Stimulated activated CD4-positive, alpha-beta T cell treated with anti-CD3 and anti-CD28 coated beads, Interleukin-1b, Interleukin-23, amount 100 ng/mL, for 4 hours (primary cell): ENCODE data around the gene SSTR3.

Experiments used
- DNase-seq, 2 donors: peaks; one replicate each; pipeline ENCODE4 v3.0.0-alpha.2; 2020; ENCODE audit warnings: low read depth in 2 of 2

Gene SSTR3

DNA sequence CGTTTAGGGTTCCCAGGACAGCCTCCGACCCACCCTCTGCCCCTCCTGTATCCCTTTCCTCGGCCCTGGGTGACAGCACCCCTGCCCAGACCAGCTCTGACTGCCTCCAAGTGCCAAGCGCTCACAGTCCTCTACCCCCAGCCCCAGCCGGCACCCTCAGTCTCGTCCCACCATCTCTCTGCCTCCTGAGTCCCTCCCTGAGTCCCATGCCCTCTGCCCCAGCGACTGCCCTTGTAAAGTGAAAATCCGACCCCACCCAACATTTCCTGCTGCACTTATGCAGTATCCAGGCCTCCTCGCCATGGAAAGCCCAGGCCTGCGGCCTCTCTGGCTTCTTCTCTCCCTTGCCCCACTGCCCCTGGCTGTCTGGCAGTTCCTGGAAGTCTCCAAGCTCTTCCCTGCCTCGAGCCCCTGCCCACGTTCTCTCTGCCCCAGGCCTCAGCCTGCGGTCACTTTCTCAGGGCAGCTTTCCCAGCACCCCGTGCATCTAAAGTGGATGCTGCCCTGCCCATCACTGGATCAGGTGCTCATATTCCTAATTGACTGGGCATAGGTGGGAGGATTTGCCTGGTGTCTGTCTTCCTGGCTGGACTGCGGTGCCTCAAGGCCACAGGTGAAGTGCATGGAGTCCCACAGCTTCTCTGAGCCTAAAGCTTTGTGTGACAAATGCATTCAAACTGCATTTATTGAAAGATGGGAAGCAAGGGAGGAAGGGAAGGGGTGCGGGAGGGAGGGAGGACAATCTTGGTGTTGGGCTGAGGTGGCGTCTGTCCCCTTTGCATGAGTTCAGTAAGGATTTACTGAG is 44.9 kb downstream of the SSTR3 start:
- DNase-seq, result no peak

DNA sequence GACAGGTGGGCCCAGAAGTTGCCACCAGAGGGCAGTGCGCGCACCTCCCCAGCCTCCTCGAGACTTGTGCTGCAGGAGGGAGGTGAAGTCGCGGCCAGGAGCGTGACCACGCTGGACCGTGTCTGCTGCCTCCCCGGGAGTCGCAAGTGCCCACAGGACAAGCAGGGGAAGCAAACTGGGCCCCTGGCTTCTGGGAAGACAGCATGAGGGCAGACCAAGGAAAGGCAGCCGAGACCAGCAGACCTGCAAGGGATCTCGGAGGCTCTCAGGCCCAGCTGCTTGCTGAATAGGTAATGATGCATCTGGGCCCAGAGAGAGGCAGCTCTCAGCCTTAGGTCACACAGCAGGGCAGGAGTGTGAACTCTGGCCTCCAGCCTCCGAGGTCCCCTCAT is 45.6 kb downstream of the SSTR3 start:
- peak; percentile 79 to 82 for DNase-seq

DNA sequence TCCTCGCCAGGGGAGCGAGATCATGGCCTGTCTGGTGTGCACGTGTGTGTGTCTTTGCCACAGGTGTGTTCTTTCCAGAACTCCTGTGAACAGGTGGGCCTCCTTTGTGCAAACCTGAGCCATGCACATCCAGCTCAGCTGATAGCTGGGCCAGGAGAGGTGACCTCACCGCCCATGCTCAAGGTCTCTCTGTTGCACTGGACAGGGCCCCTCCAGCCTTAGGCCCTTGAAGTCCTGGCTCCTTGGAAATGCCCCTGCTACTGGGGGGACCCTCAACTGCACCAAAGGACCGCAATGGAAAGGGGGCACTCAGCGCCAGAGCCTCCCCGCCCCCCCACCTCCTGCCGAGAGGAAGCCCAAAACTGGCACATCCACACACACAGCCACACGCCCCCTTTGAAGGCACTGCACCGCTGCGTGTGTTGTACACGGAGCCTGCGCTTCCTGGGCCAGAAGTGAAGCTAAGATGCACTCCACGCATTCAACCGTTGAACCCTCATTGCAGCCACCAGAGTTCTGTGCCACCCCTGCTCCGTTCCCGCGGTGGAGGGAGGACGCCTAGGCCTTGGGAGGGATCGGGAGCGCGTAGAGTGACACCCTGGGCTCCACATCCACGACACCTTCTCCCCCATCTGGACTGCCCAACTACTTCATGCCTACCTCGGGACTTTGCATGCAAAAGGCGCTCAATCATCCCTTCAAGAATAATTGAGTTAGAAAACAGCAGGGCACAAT is 46.2 kb downstream of the SSTR3 start:
- DNase-seq, result no peak

DNA sequence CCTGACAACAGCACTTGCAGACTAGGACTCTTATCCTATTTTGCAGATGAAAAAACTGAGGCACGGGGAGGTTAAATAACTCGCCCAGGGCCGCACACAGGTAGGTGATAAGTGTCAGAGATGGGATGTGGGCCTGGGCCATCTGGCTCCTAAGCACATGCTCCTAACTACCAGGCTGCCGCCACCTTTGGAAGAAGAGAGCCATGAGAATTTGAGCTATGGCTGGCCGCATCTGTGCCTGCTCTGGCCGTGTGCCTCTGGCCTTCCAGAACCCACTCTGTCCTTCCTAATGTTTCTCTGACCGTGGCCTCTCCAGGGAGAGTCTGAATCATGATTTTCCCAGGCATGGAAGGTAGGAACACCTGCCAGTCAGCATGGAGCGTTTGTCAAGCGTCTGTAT is 47.2 kb downstream of the SSTR3 start:
- no peak for DNase-seq

DNA sequence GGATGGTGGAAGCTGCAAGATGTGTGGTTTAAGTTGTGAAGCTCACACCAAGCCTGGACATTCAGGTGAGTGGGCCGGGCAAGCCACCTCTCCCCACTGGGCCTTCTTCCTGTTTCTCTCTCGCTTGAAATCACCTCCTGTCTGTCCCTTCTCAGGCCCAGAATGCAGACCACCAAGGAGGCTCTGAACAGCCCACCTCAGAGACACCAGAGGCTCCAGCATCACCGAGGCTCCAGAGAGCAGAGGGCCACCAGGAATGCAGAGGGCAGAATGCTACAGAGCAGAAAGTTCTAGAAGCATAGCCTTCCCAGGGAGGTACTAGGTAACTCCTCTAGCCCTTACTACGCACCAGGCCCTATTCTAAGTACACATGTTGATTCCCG is 47.8 kb downstream of the SSTR3 start:
- DNase-seq, result no peak

DNA sequence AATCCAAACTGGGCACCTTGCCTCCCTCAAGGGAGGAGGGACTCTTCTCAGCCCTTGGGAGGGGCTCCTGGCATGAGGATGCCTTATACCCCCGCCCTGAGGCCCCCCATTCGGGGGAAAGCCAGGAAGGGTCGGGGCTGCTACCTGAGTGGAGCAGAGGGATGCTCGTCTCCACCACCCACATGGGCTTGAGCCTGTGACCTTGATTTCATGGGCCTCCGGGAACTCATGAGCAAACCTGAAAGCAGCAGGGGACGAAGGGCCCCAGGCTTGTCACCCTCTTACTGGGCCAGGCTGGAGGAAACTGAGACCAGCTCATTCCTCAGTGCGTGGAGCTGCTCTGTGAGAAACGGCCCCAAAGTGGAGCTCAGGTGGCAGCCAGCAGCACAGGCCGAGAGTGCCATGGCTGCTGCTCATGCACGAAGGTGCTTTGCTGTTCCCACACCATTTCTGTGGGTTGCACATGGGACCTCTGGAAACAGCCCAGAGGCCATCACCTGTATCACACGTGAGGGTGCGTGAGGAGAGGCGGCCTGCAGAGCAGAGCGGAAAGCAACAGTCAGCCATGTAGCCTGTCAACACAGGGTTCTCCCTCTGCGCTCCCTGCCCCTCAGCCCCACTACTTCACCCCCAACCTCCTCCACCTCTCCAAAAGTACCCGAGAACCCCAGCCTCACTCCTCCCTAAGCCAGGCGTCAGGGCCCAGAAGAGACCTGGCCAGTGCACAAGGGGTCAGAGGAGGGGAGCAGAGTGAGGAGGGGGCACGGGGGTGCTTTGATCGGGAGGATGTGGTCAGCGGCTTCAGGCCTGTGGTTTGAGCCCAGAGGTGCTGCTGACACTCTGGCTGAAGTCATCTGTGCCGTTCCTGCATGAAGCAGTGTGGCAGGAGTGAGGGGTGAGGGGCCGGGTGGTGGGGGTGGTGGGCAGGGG is 48.4 kb downstream of the SSTR3 start:
- peak in 1 of 2 donors; percentile 41 for DNase-seq

DNA sequence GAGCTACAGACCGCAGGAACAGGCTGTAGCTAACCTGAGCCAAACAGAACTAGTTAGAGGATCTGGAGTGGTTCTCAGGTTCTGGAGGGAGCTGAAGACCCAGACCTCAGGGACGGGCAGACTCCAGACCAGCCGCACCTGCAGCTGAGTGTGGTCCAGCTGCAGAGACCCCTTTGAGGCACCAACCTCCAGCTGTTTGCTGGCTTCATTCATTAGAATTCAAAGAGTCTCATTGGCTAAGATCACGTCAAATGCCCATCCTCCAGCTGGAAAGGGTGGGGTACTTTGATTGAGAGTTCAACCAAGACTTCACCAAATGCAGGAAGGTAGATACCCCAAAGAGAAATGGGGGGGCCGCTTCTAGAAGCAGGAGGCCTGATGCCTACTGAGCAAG is 49.2 kb downstream of the SSTR3 start:
- DNase-seq, result no peak

DNA sequence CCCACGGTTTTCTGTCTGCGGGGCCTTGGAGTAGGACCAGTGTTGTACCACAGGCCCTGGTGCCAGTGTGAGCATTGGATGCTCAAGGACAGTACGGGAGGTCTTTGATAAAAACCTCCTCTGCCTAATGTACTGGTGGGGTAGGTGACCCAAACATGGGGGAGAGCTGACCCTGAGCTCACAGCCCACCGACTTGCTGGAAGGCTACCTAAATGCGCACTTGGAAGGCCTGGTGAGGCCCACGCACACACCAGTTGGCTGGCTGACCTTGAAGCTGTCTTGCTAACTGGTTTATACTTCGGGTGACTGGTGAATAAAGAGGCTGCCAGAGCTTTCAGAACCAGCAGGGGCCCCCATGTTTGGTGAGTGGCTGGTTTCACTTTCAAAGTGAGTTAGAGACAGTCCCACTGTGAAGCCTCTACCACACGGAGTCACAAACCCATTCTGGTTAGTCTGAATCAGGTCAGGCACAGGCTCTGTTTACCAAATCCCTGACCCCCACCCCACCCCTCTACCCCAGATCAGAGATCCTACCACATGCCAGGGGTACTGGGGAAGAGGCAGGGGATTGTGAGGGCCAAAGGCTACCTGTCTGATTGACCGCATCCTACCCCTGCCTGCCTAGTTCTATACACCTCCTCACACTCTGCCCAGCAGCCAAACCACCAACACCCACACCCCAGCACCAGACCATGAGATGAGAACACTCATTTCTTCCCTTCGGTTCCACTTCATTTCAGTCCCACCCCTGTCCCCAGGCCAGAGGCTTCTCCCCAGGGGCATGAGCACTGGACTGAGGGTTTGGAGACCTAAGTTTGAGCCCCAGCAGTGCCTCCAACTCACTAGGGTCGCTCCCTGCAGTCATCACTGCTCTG is 49.8 kb downstream of the SSTR3 start:
- peak; percentile 48 to 53 for DNase-seq

DNA sequence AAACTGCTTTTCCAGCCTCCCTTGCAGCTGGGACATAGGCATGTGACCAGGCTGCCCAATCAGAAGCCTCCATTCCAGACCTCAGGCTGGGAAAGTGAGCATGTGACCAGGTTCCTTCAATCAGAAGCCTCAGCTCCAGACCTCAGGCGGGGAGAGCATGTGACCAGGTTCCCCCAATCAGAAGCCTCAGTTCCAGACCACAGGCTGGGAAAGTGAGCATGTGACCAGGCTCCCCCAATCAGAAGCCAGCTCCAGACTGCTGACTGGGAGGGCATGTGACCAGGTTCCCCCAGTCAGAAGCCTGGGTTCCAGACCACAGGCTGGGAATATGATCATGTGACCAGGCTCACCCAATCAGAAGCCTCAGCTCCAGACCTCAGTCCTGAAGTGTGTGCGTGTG is 50.8 kb downstream of the SSTR3 start:
- DNase-seq, result no peak

DNA sequence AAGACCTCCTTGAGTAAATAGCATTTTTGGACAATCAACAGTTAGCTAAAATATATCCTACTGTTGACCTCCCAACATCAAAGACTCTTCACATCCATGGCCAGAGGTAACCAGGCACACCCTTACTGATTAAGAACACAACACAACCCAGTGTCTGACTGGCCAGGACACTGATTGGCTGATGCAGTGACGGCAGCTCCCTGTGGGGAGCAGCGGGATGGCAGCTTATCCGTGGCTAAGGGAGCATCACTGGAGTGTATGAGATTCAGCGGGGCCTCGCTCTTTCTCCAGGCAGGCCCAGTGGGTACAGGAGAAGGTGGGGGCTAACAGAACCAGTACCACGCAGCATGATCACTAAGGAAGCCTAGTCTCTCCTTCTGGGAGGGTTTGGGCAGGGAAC is 52.2 kb downstream of the SSTR3 start:
- DNase-seq, result no peak

DNA sequence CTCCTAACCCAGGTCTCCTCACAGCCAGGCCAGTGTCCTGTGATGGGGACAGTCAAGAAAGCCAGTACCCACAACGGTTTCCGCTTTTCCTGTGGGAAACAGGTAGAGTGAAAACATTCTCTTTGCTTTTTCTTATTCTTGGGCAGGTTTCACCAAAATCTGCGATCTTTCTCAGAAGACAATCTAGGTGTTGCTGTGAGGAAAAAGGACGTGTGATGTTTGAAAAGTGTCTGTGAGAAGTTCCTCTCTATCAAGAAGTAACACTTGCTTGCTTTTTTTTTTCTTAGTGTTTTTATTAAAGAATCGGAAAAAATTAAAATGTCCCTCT is 53.4 kb downstream of the SSTR3 start:
- no peak for DNase-seq

DNA sequence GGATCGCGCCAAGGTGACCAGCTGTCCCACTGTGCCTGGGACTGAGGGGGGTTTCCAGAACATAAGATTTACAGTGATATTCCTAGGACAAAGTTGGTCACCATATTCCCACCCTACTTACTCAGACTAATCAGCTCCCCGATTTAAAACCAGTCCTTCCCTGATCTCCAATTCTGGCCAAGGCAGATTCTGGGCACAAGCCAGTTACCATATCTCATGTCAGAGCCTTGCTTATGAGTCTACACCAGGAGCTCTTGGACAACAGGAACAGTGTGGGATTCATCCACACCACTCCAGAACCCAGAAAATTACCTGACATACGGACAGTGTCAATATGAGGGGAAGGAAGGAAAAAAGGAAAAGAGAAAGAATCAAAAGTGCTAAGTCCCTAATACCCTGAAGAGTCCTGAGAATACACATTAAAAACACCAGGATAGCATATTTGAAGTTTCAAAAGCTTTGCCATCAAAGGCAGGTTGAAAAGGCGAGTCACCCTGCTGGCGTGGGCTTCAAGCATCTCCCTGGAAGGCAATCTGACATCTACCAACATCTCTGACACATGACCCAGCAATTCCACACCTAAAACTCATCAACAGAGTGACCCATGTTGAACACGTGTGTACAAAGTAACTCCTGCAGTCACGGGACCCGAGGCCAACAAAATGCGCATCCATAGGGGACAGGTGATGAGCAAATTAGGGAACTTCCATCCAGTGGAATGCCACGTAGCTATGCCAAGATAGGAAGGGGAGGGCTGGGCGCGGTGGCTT is 54.6 kb downstream of the SSTR3 start:
- DNase-seq, result no peak

DNA sequence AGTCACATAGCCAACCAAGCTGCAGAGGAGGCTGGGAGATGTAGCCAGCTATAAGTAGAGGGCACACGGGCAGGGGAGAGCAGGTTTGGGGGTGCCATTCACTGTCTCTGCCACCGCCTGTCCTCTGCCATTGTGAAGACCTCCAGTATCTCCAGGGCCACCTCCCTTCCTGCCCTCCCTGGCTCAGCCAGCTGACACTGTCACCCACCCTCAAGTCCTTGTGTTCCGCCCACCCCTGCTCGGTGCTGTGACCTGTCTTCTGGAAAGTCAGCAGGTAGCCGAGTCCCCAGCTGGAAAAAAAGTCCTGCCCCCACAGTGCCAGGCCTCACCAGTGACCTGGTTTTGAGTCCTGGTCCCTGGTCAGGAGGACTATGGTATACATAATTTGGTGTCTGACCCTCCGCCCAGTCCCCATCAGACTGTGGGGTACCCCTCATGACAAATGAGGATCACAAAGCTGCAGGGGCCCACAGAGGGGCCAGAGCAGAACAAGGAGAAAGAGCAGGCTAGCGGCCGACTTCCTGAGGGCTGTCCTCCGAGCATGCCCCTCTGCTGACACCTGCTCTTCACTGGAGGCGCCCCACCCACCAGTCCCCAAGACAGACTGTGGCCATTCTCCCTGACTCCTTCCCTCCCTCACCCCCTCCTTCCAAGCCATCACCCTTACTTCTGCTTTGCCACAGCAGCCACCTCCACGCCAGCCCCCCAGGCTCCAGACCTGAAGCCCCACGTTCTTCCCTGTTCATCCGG is 55.4 kb downstream of the SSTR3 start:
- no peak for DNase-seq

DNA sequence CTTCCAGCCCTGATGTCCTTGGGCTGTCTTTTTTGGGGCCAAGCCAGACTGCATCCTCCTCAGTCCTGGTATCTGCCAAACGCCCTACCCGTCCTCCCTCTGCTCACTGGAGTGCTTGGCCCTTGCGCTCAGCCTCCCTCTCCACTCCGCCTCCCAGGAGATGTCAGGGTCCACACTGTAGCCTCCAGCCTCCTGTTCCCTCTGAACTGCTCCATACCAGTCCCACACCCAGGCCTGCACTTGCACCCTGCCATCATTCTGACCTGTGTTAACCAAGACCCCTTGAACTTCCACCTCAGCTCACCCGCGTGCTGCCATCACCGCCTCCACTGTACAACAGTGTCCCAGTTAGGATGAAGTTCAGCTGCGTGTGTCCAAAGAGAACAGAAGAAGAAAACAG is 56.3 kb downstream of the SSTR3 start:
- no peak for DNase-seq

DNA sequence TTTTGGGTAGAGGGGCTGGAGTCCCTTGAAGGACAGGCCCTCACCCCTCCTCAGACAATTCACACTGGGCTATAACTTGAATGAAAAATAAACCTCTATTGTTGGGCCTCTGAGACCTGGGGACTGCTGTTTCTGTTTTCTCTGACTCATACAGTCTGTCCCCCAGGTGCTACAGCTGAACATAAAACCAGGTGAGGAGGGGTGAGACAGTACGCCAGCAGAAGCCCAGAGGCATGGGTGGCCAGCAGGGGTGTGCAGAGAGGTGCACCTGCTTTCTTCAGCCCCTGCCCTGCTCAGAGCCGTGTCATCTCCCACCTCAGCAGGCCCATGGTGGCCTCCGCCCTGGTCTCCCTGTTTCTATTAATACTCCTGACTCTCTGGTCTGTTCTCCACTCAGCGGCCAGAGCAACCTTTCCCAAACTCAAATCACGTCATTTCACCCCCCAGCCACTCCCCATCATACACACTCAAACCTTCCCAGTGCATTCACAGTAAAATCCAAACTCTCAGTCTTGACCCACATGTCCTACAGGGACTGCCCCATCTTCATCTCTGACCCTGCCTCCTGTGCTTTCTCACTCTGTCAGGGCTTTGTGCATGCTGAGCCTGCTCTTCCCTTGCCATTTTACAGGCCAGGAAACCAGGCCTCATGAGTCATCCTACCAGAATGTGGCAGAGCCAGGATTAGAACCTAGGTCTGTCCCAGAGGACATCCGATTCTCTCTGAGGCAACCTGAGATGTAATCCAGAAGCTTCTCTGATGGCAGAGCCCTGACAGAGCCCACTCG is 57.2 kb downstream of the SSTR3 start:
- no peak for DNase-seq
